Stomach smooth muscle (tissue), 2 donors: ENCODE data around the gene NEK6.
"Not testable (repeated sequence)": the region's sequence is repeated elsewhere in the genome, so short reads cannot be mapped to it uniquely, and the experiment has no call there.

Source experiments
- H3K27ac ChIP-seq: one replicate; pipeline ENCODE4 v1.7.0; 2013; ENCODE audit warnings: mild to moderate bottlenecking, low read length, inconsistent platforms
- H3K27me3 ChIP-seq, 2 donors: one replicate each; pipeline ENCODE4 v1.7.0; 2013; ENCODE audit warnings: low read length in 2 of 2; ENCODE audit not compliant: insufficient read depth in 2 of 2, control insufficient read depth in 1 of 2
- H3K36me3 ChIP-seq, 2 donors: one replicate each; pipeline ENCODE4 v1.7.0; 2013; ENCODE audit warnings: low read length in 2 of 2; ENCODE audit not compliant: control insufficient read depth in 2 of 2, insufficient read depth in 2 of 2
- H3K4me1 ChIP-seq: one replicate; pipeline ENCODE4 v1.7.0; 2013; ENCODE audit warnings: low read length; ENCODE audit not compliant: control insufficient read depth, insufficient read depth
- H3K4me3 ChIP-seq, 2 donors: one replicate each; pipeline ENCODE4 v1.7.0; 2013; ENCODE audit warnings: low read length in 2 of 2
- H3K9ac ChIP-seq, 2 donors: one replicate each; pipeline ENCODE4 v1.7.0; 2013; ENCODE audit warnings: low read length in 2 of 2, mild to moderate bottlenecking in 1 of 2
- H3K9me3 ChIP-seq, 2 donors: one replicate each; pipeline ENCODE4 v1.7.0; 2013; ENCODE audit warnings: low read length in 2 of 2; ENCODE audit not compliant: control insufficient read depth in 2 of 2
- donor health status: healthy.
- donor health status: Pancreatic carcinoma.

NEK6 gene

GRCh38 chr9:124252878-124253277 is 4.9 kb upstream of the NEK6 start:
- H3K9me3 ChIP-seq, H3K27ac ChIP-seq, H3K27me3 ChIP-seq, H3K4me3 ChIP-seq, H3K4me1 ChIP-seq, H3K36me3 ChIP-seq, H3K9ac ChIP-seq: not testable (repeated sequence)

- Histone ChIP-seq H3K4me1 (peaks cover 4% of the 10 kb centered on the region), H3K4me3 (no peak overlapping the region), H3K36me3 (no peaks in the 10 kb centered on the region), H3K27ac (no peak overlapping the region), H3K27me3 (no peaks in the 10 kb centered on the region), H3K9ac (no peak overlapping the region), H3K9me3 (no peaks in the 10 kb centered on the region)
These were observed 3.5 kb upstream of the NEK6 start for GRCh38 chr9:124254261-124254682.

- H3K9ac ChIP-seq: no peak overlapping the region
- peaks cover 12% of the 10 kb centered on the region for H3K4me1 ChIP-seq
- no peaks in the 10 kb centered on the region for H3K27me3 ChIP-seq
- no peak overlapping the region for H3K27ac ChIP-seq
- H3K4me3 ChIP-seq: no peak overlapping the region
- no peaks in the 10 kb centered on the region for H3K9me3 ChIP-seq
- no peaks in the 10 kb centered on the region for H3K36me3 ChIP-seq
These were observed 2.5 kb upstream of the NEK6 start for GRCh38 chr9:124255222-124255621.

DNA sequence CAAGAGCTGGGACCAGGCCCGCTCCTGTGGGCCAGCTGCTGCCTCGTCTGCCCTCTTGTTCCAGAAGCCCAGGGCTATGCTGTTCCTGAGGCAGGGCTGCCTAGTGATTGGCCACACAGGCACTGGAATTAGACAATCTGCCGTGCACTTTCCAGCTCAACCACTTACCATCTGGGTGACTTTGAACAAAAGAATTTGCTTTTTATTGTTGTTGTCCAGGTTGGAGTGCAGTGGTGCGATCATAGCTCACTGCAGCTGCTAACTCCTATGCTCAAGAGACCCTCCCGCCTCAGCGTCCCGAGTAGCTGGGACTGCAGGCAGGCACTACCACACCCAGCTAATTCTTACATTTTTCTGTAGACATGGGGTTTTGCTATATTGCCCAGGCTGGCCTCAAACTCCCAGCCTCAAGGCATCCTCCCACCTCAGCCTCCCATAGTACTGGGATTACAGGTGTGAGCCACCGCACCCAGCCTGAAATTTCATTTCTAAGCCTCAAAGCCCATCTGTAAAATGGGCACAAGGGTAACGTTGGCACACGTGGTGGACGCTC is 1.2 kb upstream of the NEK6 start:
- Histone ChIP-seq H3K4me3 (no peak overlapping the region), H3K9me3 (no peaks in the 10 kb centered on the region), H3K9ac (no peak overlapping the region), H3K36me3 (no peaks in the 10 kb centered on the region), H3K4me1 (peaks cover 24% of the 10 kb centered on the region), H3K27ac (no peak overlapping the region), H3K27me3 (no peaks in the 10 kb centered on the region)

GRCh38 chr9:124257070-124257843 is 492 bp upstream of the NEK6 start:
- Histone ChIP-seq H3K27ac (no peak overlapping the region), H3K9ac (peak overlapping the region in 1 of 2 donors; percentile 48), H3K36me3 (no peaks in the 10 kb centered on the region), H3K4me1 (peaks cover 29% of the 10 kb centered on the region), H3K9me3 (no peaks in the 10 kb centered on the region), H3K27me3 (no peaks in the 10 kb centered on the region), H3K4me3 (peak overlapping the region; percentile 49 to 86)

DNA sequence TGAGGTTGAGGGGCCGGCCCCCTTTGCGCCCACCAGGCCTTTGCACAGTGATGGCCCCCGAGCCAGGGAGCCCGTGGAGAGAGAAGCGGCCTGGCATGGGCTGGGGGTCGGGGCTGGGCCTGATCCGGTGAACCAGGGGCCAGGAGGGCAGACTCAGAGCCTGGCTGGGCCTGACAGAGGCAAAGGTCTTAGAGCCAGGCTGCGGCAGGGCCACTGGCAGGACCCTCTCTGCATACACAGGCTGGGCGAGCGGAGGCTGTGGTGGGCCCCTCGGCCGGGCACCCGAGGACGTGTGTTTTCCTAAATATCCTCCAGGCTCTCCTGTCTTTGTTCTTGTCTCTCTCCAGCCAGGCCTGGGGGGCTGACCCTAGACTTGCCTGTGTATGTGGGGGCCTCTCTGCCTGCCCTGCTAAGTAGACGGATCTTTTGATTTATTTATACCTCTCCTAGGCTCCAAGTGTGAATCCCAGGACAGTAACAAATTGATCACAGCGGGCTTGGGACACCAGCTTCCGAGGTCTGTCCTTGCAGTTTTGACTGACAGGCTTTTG is 933 bp downstream of the NEK6 start:
- Histone ChIP-seq H3K9ac (peak overlapping the region; percentile 80 to 81), H3K36me3 (no peaks in the 10 kb centered on the region), H3K27me3 (no peaks in the 10 kb centered on the region), H3K4me3 (peak overlapping the region; percentile 78 to 86), H3K9me3 (no peaks in the 10 kb centered on the region), H3K4me1 (peaks cover 33% of the 10 kb centered on the region), H3K27ac (peak overlapping the region; percentile 83)

- peak overlapping the region; percentile 80 to 81 for H3K9ac ChIP-seq
- H3K4me3 ChIP-seq: peak overlapping the region; percentile 78 to 86
- no peaks in the 10 kb centered on the region for H3K27me3 ChIP-seq
- peaks cover 38% of the 10 kb centered on the region for H3K4me1 ChIP-seq
- peak overlapping the region; percentile 83 for H3K27ac ChIP-seq
- H3K36me3 ChIP-seq: no peaks in the 10 kb centered on the region
- H3K9me3 ChIP-seq: no peaks in the 10 kb centered on the region
These were observed 1.5 kb downstream of the NEK6 start for GRCh38 chr9:124259158-124259808.

GRCh38 chr9:124260769-124261603 is 3.2 kb downstream of the NEK6 start:
- Histone ChIP-seq H3K36me3 (no peaks in the 10 kb centered on the region), H3K4me1 (peaks cover 38% of the 10 kb centered on the region), H3K9me3 (no peaks in the 10 kb centered on the region), H3K9ac (peak overlapping the region in 1 of 2 donors; percentile 11), H3K27me3 (no peaks in the 10 kb centered on the region), H3K4me3 (peak overlapping the region in 1 of 2 donors; percentile 29), H3K27ac (peak overlapping the region; percentile 31)

- Histone ChIP-seq H3K9me3 (no peaks in the 10 kb centered on the region), H3K9ac (peak overlapping the region in 1 of 2 donors; percentile 11), H3K36me3 (no peaks in the 10 kb centered on the region), H3K27ac (peak overlapping the region; percentile 24), H3K4me1 (peaks cover 47% of the 10 kb centered on the region), H3K27me3 (no peaks in the 10 kb centered on the region), H3K4me3 (peak overlapping the region in 1 of 2 donors; percentile 29)
These were observed 4.2 kb downstream of the NEK6 start for GRCh38 chr9:124261736-124262648.
